ENCODE measurements around the gene PSENEN.

PSENEN gene

DNA sequence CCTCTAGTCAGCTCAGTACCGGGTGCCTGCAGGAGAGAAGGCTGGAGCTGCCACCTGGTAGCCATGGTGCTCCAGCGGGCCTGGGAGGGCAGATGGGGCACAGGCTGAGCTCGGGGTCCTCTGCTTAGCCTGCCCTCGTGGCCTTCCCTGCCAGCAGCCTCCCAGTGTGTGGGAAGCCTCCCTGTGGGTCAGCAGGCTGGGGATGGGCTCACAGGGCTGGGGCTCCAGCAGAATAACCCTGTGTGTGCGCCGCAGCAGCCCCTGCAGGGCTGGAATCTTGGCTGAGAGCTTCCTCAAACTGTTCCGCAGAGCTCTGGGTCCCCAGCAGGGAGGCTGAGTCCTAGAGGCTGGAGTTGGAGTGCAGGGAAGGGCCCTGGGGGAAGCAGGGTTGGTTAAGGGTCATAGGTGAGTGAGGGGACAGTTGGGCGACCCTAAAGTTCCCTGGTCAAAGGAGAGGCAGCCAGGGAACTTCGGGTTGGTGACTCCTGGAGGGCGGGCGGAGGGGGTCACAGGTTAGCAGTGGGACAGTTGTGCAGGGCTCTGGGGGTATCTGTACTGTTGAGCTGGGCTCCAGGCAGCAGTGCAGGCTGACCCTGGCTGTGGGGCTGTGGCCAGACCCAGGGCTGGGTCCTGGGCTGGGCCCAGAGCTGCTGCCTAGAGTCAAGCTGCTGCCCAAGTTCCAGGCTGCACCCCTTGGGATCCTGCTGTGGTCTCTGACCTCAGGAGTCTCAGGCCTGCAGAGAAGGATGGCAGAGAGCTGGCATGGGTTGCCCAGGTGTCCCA is 43.9 kb downstream of the PSENEN start:
- Histone ChIP-seq H3K9me3 (ENCODE audit: control insufficient read depth, low read length) (no peaks in the 10 kb centered on the region), H3K4ac (ENCODE audit: low read depth in 1 of 2, low read length in 2 of 2) (no peak overlapping the region), H3K18ac (ENCODE audit: low read depth in 1 of 2, low read length in 2 of 2) (no peak overlapping the region), H2BK12ac (ENCODE audit: low read length in 2 of 2) (no peak overlapping the region), H2AFZ (ENCODE audit: low read depth, low read length) (no peak overlapping the region), H3K14ac (ENCODE audit: low read length in 2 of 2) (no peak overlapping the region), H3K4me2 (ENCODE audit: low read length, poor library complexity, severe bottlenecking) (no peak overlapping the region), H2AK5ac (ENCODE audit: low read length, severe bottlenecking) (no peak overlapping the region), H2BK120ac (ENCODE audit: low read depth, low read length) (no peak overlapping the region), H3K4me3 (ENCODE audit: insufficient read depth in 1 of 2, low read depth in 1 of 2, low read length in 2 of 2) (no peak overlapping the region), H3K36me3 (ENCODE audit: control insufficient read depth in 1 of 2, insufficient read depth in 2 of 2, low read depth in 1 of 2, low read length in 2 of 2) (peaks cover 0 to 29% of the 10 kb centered on the region in 2 experiments), H3K23ac (ENCODE audit: low read length in 2 of 2) (no peak overlapping the region), H3K27me3 (ENCODE audit: control insufficient read depth in 1 of 2, insufficient read depth in 1 of 2, low read length in 2 of 2) (no peaks in the 10 kb centered on the region), H3K27ac (ENCODE audit: low read length, poor library complexity, severe bottlenecking) (no peak overlapping the region), H3K9ac (ENCODE audit: low read length) (no peak overlapping the region), H4K91ac (ENCODE audit: low read length) (no peak overlapping the region), H2BK5ac (ENCODE audit: low read depth, low read length, poor library complexity, severe bottlenecking) (no peak overlapping the region), H3K79me1 (replicated peaks; ENCODE audit: low read length, poor library complexity, severe bottlenecking) (no peaks in the 10 kb centered on the region), H3K4me1 (ENCODE audit: control insufficient read depth, insufficient read depth, low read depth, low read length) (peaks cover 12% of the 10 kb centered on the region), H4K8ac (ENCODE audit: low read length) (no peak overlapping the region), H2BK15ac (ENCODE audit: low read depth, poor library complexity, severe bottlenecking) (no peak overlapping the region)
- DNase-seq, result no peak
- 84% methylated on average over 11 of the region's 11 CpGs for WGBS

DNA sequence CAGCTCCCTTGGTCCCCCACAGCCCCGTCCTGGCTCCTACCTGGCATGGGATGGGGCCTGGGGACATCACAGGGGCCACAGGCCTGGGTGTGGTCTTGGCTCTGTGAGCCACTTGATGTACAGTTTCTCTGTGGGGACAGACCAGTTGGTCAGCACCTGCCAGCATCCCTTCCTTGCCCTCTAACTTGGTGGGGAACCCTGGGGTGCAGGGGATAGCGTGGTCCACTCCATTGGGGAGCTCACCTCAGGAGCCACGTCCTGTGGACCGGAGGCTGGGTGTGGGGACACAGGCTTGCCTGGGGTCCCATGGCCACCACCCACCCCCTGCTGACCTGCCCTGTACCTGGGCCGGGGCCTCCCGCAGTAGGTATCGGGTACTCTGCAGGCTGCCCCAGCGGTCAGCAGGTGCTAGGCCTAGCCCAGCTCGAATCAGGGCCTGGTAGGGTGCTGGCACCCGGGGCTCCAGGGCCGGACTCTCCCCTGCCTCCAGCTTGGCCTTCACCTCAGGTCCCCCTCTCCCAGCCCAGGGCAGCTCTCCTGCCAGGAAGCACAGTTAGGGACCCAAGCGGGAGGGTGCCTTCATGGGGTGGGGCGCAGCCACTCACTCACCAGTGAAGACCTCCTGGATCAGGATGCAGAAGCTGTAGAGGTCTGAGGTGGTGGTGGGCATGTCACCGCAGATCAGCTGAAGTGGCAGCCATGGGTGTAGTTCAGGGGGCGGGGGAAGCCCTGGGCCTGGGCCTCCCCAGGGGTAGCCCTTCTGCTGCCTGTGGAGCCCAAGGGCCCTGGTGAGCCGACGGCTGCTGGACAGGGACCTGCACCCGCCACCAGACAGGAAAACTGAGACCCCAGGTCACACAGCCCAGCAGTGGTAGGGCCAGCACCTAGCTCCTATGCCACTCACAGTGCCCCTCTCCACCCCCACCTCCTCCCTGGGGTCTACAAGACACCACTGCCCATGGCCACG is 44.8 kb downstream of the PSENEN start:
- 87% methylated on average over 17 of the region's 19 CpGs for WGBS
- H3K14ac ChIP-seq (ENCODE audit: low read length in 2 of 2), result peak overlapping the region in 1 of 2 experiments; percentile 46

DNA sequence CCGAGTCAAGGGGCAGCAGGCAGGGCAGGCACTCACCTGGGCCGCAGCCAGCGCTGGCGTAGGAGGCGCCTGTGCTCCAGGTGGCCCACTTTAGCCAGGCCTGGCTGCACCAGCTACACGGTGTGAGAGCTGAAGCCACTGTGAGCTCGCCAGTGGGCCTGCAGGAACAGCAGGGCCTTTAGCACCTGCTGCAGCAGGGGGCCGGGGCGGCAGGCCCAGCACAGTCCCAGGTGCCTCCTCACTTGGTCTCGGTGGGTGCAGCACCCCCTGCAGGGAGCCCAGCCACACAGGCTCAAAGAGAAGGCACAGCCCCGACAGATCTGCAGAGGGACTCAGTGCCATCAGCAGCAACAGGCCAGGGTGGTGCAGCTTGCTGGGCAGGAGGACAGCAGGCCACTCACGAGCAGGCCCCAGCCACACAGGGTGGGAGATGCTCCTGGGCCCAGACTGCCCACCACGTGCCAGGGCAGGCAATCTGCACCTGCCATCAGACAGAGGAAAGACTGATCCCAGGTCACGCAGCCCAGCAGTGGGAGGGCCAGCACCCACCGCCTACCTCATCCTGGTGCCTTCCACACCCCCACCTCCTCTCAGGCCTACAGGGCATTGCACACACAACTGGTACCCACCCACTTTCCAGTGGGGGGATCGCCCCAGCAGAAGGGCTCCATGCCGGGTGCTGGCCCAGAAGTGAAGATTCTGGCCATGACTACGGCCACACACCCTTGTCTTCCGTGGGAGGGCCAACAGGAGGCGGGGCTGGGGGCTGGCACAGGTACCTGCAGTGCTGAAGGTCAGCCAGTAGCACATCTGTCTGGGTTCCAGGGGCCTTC is 45.7 kb downstream of the PSENEN start:
- H3K4ac ChIP-seq (ENCODE audit: low read depth in 1 of 2, low read length in 2 of 2), result no peak overlapping the region
- no peak overlapping the region for H3K4me2 ChIP-seq (ENCODE audit: low read length, poor library complexity, severe bottlenecking)
- no peak for DNase-seq
- H2BK5ac ChIP-seq (ENCODE audit: low read depth, low read length, poor library complexity, severe bottlenecking), result no peak overlapping the region
- H2AK5ac ChIP-seq (ENCODE audit: low read length, severe bottlenecking), result no peak overlapping the region
- H3K23ac ChIP-seq (ENCODE audit: low read length in 2 of 2), result no peak overlapping the region
- 72% methylated on average over 20 of the region's 20 CpGs for WGBS
- no peak overlapping the region for H3K4me3 ChIP-seq (ENCODE audit: insufficient read depth in 1 of 2, low read depth in 1 of 2, low read length in 2 of 2)
- H3K27ac ChIP-seq (ENCODE audit: low read length, poor library complexity, severe bottlenecking), result no peak overlapping the region
- H3K9me3 ChIP-seq (ENCODE audit: control insufficient read depth, low read length), result no peaks in the 10 kb centered on the region
- H2AFZ ChIP-seq (ENCODE audit: low read depth, low read length), result no peak overlapping the region
- H3K18ac ChIP-seq (ENCODE audit: low read depth in 1 of 2, low read length in 2 of 2), result no peak overlapping the region
- H2BK120ac ChIP-seq (ENCODE audit: low read depth, low read length), result no peak overlapping the region
- H3K14ac ChIP-seq (ENCODE audit: low read length in 2 of 2), result peak overlapping the region in 1 of 2 experiments; percentile 46
- H3K36me3 ChIP-seq (ENCODE audit: control insufficient read depth in 1 of 2, insufficient read depth in 2 of 2, low read depth in 1 of 2, low read length in 2 of 2), result peaks cover 0 to 14% of the 10 kb centered on the region in 2 experiments
- no peak overlapping the region for H2BK15ac ChIP-seq (ENCODE audit: low read depth, poor library complexity, severe bottlenecking)
- peak overlapping the region; percentile 13 for H4K8ac ChIP-seq (ENCODE audit: low read length)
- H4K91ac ChIP-seq (ENCODE audit: low read length), result no peak overlapping the region
- no peaks in the 10 kb centered on the region for H3K79me1 ChIP-seq (replicated peaks; ENCODE audit: low read length, poor library complexity, severe bottlenecking)
- H3K27me3 ChIP-seq (ENCODE audit: control insufficient read depth in 1 of 2, insufficient read depth in 1 of 2, low read length in 2 of 2), result peaks cover 0 to 10% of the 10 kb centered on the region in 2 experiments
- no peak overlapping the region for H2BK12ac ChIP-seq (ENCODE audit: low read length in 2 of 2)
- H3K4me1 ChIP-seq (ENCODE audit: control insufficient read depth, insufficient read depth, low read depth, low read length), result peaks cover 12% of the 10 kb centered on the region
- no peak overlapping the region for H3K9ac ChIP-seq (ENCODE audit: low read length)

More for the DNA sequence above, 44.8 kb downstream of the PSENEN start:
- no peak overlapping the region for H2BK120ac ChIP-seq (ENCODE audit: low read depth, low read length)
- no peak overlapping the region for H3K23ac ChIP-seq (ENCODE audit: low read length in 2 of 2)
- H2AK5ac ChIP-seq (ENCODE audit: low read length, severe bottlenecking), result no peak overlapping the region
- H2BK12ac ChIP-seq (ENCODE audit: low read length in 2 of 2), result no peak overlapping the region
- H3K27me3 ChIP-seq (ENCODE audit: control insufficient read depth in 1 of 2, insufficient read depth in 1 of 2, low read length in 2 of 2), result peaks cover 0 to 1% of the 10 kb centered on the region in 2 experiments
- H3K9me3 ChIP-seq (ENCODE audit: control insufficient read depth, low read length), result no peaks in the 10 kb centered on the region
- H2BK5ac ChIP-seq (ENCODE audit: low read depth, low read length, poor library complexity, severe bottlenecking), result no peak overlapping the region
- H3K4me3 ChIP-seq (ENCODE audit: insufficient read depth in 1 of 2, low read depth in 1 of 2, low read length in 2 of 2), result no peak overlapping the region
- no peak overlapping the region for H3K27ac ChIP-seq (ENCODE audit: low read length, poor library complexity, severe bottlenecking)
- peaks cover 0 to 20% of the 10 kb centered on the region in 2 experiments for H3K36me3 ChIP-seq (ENCODE audit: control insufficient read depth in 1 of 2, insufficient read depth in 2 of 2, low read depth in 1 of 2, low read length in 2 of 2)
- no peak overlapping the region for H3K4ac ChIP-seq (ENCODE audit: low read depth in 1 of 2, low read length in 2 of 2)
- H4K8ac ChIP-seq (ENCODE audit: low read length), result peak overlapping the region; percentile 13
- no peak overlapping the region for H3K4me2 ChIP-seq (ENCODE audit: low read length, poor library complexity, severe bottlenecking)
- no peak for DNase-seq
- H3K9ac ChIP-seq (ENCODE audit: low read length), result no peak overlapping the region
- H2BK15ac ChIP-seq (ENCODE audit: low read depth, poor library complexity, severe bottlenecking), result no peak overlapping the region
- H3K18ac ChIP-seq (ENCODE audit: low read depth in 1 of 2, low read length in 2 of 2), result no peak overlapping the region
- no peak overlapping the region for H2AFZ ChIP-seq (ENCODE audit: low read depth, low read length)
- H4K91ac ChIP-seq (ENCODE audit: low read length), result no peak overlapping the region
- peaks cover 12% of the 10 kb centered on the region for H3K4me1 ChIP-seq (ENCODE audit: control insufficient read depth, insufficient read depth, low read depth, low read length)
- H3K79me1 ChIP-seq (replicated peaks; ENCODE audit: low read length, poor library complexity, severe bottlenecking), result no peaks in the 10 kb centered on the region

Data from mesenchymal stem cell (in vitro differentiated cells and primary cell).